Nephron progenitor cell (in vitro differentiated cells): Measurements from ENCODE around the gene RHOJ.
A peak's percentile ranks its signal among the peaks of the same experiment; 100 is the strongest.

Experiments used
- DNase-seq: peaks from one replicate; pipeline ENCODE4 v3.0.0; 2021
- H3K27ac Mint-ChIP-seq: 2 replicates; pipeline ENCODE4 v1.8.0; 2021; ENCODE audit warnings: mild to moderate bottlenecking, moderate library complexity, mixed read lengths
- H3K27me3 Mint-ChIP-seq: 2 replicates; pipeline ENCODE4 v1.8.0; 2021; ENCODE audit warnings: mild to moderate bottlenecking, low read depth, mixed read lengths; ENCODE audit not compliant: poor library complexity
- H3K36me3 Mint-ChIP-seq: 2 replicates; pipeline ENCODE4 v1.8.0; 2021; ENCODE audit warnings: low read depth, mixed read lengths
- H3K4me1 Mint-ChIP-seq: 2 replicates; pipeline ENCODE4 v1.8.0; 2021; ENCODE audit warnings: mixed read lengths
- H3K4me3 Mint-ChIP-seq: 2 replicates; pipeline ENCODE4 v1.8.0; 2021; ENCODE audit warnings: mild to moderate bottlenecking, moderate library complexity, mixed read lengths
- H3K9me3 Mint-ChIP-seq: 2 replicates; pipeline ENCODE4 v1.8.0; 2021; ENCODE audit warnings: mild to moderate bottlenecking, moderate library complexity, mixed read lengths
- CTCF ChIP-seq: fragments of 200-600 bp; sonication (generic); IDR thresholded peaks from 2 replicates; pipeline ENCODE4 v1.5.0; 2021; ENCODE audit warnings: antibody characterized with exemption

RHOJ gene

GRCh38 chr14:63290741-63291430 is 86.6 kb downstream of the RHOJ start:
- no peak overlapping the region for H3K27ac Mint-ChIP-seq
- H3K4me3 Mint-ChIP-seq = no peak overlapping the region
- TF ChIP-seq CTCF = no peak
- peaks cover 9% of the 10 kb centered on the region for H3K4me1 Mint-ChIP-seq
- H3K36me3 Mint-ChIP-seq = no peaks in the 10 kb centered on the region
- no peaks in the 10 kb centered on the region for H3K27me3 Mint-ChIP-seq
- DNase-seq = no peak
- no peaks in the 10 kb centered on the region for H3K9me3 Mint-ChIP-seq

- peaks cover 3% of the 10 kb centered on the region for H3K27me3 Mint-ChIP-seq
- DNase-seq = no peak
- no peak for TF ChIP-seq CTCF
- H3K4me1 Mint-ChIP-seq = peaks cover 9% of the 10 kb centered on the region
- H3K9me3 Mint-ChIP-seq = no peaks in the 10 kb centered on the region
- H3K4me3 Mint-ChIP-seq = no peak overlapping the region
- H3K27ac Mint-ChIP-seq = no peak overlapping the region
- no peaks in the 10 kb centered on the region for H3K36me3 Mint-ChIP-seq
Measured at GRCh38 chr14:63292805-63293204, 88.6 kb downstream of the RHOJ start.

- no peaks in the 10 kb centered on the region for H3K36me3 Mint-ChIP-seq
- no peak for DNase-seq
- TF ChIP-seq CTCF = no peak
- peaks cover 4% of the 10 kb centered on the region for H3K27me3 Mint-ChIP-seq
- no peak overlapping the region for H3K4me3 Mint-ChIP-seq
- H3K4me1 Mint-ChIP-seq = peaks cover 9% of the 10 kb centered on the region
- H3K27ac Mint-ChIP-seq = peak overlapping the region; percentile 14
- H3K9me3 Mint-ChIP-seq = no peaks in the 10 kb centered on the region
Measured at GRCh38 chr14:63295231-63295685, 91.0 kb downstream of the RHOJ start.

GRCh38 chr14:63296060-63296563 is 91.9 kb downstream of the RHOJ start:
- H3K36me3 Mint-ChIP-seq = no peaks in the 10 kb centered on the region
- DNase-seq = no peak
- no peak overlapping the region for H3K27ac Mint-ChIP-seq
- no peak overlapping the region for H3K4me3 Mint-ChIP-seq
- H3K4me1 Mint-ChIP-seq = peaks cover 4% of the 10 kb centered on the region
- no peaks in the 10 kb centered on the region for H3K9me3 Mint-ChIP-seq
- no peak for TF ChIP-seq CTCF
- H3K27me3 Mint-ChIP-seq = peaks cover 7% of the 10 kb centered on the region

GRCh38 chr14:63297372-63298063 is 93.3 kb downstream of the RHOJ start:
- TF ChIP-seq CTCF = no peak
- no peak overlapping the region for H3K27ac Mint-ChIP-seq
- peaks cover 11% of the 10 kb centered on the region for H3K4me1 Mint-ChIP-seq
- no peak for DNase-seq
- H3K36me3 Mint-ChIP-seq = peaks cover 3% of the 10 kb centered on the region
- H3K27me3 Mint-ChIP-seq = peaks cover 7% of the 10 kb centered on the region
- H3K9me3 Mint-ChIP-seq = no peaks in the 10 kb centered on the region
- no peak overlapping the region for H3K4me3 Mint-ChIP-seq
